ENCODE measurements around the gene PARD3.

The PARD3 gene

DNA sequence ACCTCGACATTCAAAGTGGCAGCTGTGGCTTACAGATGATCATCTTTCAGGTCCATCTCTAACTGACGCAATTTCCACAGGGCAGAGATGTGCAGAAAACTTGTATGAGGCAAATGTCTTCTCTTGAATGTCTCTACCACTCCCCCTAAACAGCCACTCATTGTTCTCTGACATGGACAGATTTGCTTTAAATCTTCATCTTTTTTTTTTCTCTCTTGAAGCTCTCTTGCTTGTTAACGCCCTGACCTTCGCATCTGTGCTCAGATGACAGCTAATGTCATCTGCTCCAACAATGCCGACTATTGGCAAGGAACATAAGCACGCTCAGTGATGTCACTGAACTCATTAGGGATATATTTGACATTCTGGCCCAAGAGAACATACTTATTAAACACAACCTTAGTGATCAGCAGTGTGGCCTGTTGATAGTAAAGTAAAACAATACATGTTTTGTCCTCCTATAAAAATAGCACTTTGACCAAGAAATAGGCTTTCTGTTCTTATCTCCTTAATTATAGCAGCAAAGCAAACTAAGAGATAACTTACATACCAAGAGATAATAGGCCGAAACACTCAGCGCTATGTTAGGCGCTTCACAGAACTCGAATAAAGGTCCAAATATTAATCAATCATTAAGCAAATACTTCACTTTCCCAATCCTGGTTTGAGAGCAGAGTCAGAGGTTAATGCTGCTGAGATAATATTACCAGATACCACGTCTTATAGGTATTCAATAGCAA lies 583.5 kb downstream of the PARD3 start:
- DNase-seq = no peak

DNA sequence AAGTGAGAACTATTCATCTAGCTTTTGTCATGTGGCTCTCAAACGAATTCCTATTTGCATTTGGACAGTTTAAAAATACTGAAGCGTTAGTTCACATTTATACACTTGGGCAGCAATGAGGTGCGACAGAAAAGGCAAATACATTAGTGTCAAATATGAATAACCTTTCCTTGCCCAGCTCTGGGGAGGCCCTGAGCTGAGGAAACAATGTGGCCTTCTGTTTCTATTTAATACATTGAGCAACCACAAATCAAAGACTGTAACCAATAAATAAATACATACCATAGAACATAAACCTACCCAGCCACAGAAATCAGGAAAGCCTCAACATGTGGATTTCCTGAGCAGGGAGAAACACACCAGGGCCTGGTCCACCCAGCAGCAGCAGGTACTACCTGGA lies 585.2 kb downstream of the PARD3 start:
- no peak for DNase-seq

DNA sequence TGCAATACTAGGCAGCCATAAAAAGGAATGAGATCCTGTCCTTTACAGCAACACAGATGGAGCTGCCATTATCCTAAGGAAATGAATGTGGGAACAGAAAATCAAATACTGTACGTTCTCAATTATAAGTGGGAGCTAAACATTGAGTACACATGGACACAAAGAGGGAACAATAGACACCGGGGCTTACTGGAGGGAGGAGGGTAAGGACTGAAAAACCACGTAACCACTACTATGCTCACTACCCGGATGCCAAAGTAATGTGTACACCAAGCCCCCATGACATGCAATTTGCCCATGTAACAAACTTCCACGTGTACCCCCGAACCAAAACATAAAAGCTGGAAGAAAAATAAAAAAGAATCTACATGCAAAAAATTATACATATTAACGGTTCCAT lies 587.0 kb downstream of the PARD3 start:
- DNase-seq = no peak

GRCh38 chr10:34224639-34225038 lies 590.5 kb downstream of the PARD3 start:
- DNase-seq = no peak

DNA sequence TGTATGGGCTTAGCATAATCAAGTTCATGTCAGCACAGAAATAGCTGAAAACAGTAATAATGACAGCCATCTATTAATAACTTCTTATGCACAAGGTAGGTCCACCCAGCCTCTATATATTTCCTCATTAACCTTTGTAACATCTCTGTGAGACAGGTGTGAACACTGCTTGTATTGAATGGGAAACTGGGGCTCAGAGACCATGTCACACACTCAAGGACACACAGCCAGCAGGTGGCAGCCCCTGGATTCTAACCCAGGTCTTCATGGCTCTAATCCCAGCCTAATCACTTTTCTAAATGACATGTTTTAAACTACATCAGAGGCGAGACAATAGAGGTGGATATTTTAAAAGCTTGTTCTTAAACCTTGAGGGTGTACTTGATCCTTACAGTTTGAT lies 591.4 kb downstream of the PARD3 start:
- DNase-seq = no peak

DNA sequence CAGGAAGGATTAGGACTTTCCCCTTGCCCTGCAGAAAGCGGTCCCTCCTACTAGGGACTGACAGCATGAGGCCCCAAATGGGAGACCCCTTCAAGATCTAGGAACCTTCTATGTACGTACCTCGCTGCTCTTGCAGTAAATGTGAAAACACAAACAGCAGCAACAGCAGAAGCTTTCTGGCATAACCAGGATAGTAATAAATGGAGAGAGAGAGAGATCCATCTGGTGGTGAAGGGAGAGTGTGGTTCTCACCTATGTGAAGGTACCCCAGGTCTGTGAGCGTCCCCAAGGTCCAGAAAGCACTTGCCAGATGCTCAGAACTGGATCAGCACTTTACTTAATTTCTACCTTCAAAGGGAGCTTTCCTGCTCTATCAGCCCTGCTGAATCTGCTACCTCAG lies 592.7 kb downstream of the PARD3 start:
- no peak for DNase-seq

GRCh38 chr10:34219753-34220548 lies 595.1 kb downstream of the PARD3 start:
- peak; percentile 30 for DNase-seq

DNA sequence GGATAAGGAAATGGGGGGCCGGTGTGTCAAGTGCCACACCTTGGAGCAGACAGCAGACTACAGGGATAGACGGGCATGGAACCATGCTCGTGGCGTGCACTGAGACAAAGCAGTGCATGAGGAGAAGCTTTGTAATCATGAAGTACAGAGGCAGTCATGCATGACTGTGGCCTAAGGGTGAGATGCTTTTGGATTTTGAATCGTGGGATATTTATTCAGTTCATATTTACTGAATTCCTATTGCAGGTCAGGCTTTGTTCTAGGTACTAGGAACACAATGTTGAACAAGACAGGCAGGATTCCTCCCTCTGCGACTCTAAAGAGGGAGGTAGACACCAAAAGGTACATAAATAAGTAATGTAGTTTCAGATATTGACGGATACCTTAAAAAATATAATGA lies 597.6 kb downstream of the PARD3 start:
- no peak for DNase-seq

DNA sequence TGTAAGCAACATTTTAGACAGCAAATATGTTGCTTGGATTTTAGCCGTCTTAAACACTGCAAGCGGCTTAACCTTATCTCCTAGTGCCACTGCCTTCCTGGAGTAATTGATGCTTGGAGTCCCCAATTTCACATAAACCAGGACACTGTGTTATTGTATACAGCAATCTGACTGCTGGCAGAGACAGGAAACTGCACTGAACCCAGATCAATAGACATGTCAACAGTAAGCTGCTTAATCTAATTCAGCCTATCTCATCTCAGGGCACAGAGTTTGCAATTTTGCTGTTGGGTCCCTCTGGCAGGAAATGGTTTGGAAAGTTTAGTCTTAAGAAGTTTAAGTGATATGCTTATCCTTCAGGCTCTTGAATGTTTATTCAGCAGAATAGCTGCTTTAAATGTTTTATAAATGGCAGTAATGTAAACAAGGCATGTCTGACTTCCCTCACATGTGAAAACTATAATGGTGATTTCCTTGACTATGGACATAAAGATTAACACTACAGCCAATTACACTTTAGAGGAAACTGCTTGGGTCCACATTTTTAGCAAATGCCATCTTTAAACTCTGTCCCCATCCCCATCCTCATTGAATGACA lies 598.6 kb downstream of the PARD3 start:
- no peak for DNase-seq

GRCh38 chr10:34213805-34214197 lies 601.3 kb downstream of the PARD3 start:
- no peak for DNase-seq

DNA sequence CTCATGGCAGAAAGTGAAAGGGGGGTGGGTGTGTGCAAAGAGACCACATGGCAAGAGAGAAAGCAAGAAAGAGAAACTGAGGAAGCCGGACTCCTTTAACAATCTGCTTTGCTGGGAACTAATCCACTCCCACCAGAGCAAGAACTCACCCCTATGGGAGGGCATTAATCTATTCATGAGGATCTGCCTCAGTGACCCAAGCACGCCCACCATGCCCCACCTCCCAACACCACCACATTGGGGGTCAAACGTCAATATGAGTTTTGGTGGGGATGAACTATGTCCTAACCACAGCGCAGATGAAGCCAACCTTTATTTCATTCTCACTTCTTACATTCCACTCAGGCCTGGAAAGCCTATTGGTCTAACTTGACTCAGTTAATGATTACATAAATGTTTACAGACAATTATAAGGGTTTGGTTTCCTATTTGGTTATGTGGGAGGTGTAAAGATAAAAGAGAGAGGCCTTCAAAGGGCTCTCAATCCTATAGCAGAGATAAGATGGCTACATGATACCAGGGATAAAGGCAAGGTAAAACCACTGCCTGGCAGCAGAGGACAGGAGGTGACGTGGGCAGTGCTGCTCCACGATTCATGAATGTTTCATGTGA lies 601.8 kb downstream of the PARD3 start:
- no peak for DNase-seq

DNA sequence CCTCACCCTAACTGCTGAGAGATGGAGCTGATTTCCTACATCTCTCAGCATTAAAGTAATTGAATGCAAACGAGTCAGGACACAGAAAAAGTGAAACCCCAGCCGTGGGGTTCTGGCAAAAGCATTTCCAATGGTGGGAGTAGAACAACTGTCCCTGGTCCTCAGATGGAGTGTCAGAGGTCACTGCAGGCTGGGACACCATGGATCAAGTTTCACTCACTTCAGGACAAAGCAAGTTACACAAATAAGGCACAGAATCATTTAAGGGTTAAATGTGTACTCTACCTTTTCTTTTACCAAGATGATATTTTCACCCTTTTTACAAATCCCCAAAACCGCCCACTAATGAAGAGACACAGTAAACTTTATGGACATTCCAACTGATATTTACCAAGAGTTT lies 607.8 kb downstream of the PARD3 start:
- DNase-seq = no peak

DNA sequence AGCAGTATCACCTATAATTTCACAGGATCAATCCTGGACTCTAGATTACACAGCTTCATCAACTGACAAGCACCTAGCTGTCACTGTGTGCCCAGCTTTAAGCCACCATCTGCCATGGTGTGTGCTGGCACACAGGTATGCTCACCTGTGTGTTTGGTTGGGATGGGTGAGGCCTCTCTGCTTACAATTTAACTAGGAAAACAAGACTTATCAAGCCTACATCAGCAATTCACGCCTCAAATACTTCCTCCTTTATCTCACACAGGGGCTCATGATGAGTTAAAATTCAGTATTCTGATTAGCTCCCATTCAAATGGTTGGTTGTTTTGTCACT lies 608.2 kb downstream of the PARD3 start:
- no peak for DNase-seq

GRCh38 chr10:34206078-34206934 lies 608.8 kb downstream of the PARD3 start:
- no peak for DNase-seq

- no peak for DNase-seq
These were observed 609.6 kb downstream of the PARD3 start for GRCh38 chr10:34205452-34205851.

- no peak for DNase-seq
These were observed 611.0 kb downstream of the PARD3 start for GRCh38 chr10:34203966-34204630.

DNA sequence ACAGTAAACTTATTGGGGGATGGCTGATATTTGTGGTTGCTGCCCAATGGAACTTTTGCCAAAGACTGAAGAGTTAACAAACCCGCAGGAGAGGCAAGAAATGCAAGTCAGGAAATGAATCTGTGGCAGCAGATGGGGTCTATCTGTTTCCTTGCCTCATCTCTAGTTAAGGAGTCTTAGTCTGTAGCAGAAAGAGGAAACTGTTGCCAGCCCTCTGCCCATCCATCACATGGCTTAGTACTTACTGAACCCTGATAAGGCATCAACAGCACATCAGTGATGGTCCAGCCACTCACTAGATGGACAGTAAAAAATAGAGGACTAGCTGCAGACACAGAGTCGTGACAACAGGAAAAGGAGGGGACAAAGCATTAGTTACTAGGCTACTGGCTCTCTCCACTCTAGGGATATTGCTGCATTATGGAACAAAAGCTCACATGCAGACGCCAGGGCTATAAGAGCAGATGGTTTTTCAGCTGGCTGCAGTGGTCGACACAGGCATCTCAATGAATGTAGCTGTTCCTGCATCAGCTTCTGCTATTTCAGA lies 614.7 kb downstream of the PARD3 start:
- DNase-seq = peak; percentile 12

DNA sequence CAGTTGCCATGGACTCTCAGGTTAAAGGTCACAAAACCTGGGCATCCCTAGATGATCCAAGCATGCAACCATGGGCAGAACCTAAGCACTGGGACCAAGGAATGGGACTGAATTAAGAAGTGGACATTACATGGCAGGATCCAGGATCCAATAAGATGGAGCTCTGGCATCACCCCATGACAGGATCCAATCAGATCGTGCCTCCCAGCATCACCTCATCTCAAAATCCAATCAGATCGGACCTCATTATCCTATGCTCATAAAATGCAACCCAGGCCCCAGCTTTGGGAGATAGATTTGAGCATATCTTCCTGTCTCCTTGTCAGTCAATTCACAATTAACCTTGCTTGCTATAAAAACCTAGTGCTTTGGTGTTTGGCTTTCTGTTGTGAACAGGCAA lies 616.1 kb downstream of the PARD3 start:
- DNase-seq = no peak

- no peak for DNase-seq
These were observed 619.0 kb downstream of the PARD3 start for GRCh38 chr10:34196058-34196433.

- DNase-seq = no peak
These were observed 619.6 kb downstream of the PARD3 start for GRCh38 chr10:34195364-34196057.

DNA sequence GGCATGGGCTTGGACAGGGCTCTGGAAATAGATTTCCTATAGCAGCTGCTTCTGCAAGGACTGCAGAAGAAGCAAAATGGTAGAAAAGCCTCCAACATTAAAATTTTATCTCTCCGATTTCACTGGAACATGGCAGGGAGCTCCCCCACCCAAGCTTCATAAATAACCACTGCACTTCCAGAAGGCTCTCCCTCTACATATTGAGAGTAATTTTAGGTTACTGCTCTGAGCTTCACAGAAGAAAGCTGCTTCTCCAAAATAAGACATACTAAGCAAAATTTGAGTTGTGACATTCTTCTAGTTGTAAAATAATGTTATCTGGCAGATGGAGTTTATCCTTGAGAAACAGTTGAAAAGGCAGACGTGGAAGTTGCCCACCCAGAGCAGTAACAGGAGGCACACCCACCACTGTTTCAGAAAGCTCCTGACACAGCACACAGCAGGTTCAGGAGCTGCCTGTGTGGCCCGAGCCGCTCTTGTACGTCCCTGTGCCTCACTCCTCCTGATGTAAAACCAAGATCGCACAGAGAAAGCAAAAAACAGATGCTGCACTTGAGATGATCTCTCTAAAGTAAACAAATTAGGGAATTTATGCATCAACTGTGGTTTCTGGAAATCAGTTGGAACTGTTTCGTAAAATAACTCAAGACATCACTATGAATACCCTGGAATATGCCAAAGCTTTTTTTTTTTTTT lies 621.0 kb downstream of the PARD3 start:
- no peak for DNase-seq
